ENCODE results near the gene VPS37D.
"Not testable (repeated sequence)": the region's sequence is repeated elsewhere in the genome, so short reads cannot be mapped to it uniquely, and the experiment has no call there.

VPS37D gene

GRCh38 chr7:73659983-73660382 is 7.6 kb upstream of the VPS37D start:
- Histone ChIP-seq H3K4me2 (ENCODE audit: low read depth, low read length, poor library complexity, severe bottlenecking) (no peak overlapping the region), H3K27me3 (ENCODE audit: insufficient read depth, low read length, poor library complexity, severe bottlenecking) (no peaks in the 10 kb centered on the region), H3K4me3 (ENCODE audit: low read length, poor library complexity, severe bottlenecking) (no peak overlapping the region), H3K36me3 (ENCODE audit: insufficient read depth, low read length) (no peaks in the 10 kb centered on the region), H3K4me1 (ENCODE audit: insufficient read depth, low read length, poor library complexity, severe bottlenecking) (no peaks in the 10 kb centered on the region), H3K9ac (ENCODE audit: low read depth, low read length, poor library complexity, severe bottlenecking) (no peak overlapping the region), H3F3A (ENCODE audit: low read depth) (no peaks in the 10 kb centered on the region), H4K20me1 (ENCODE audit: insufficient read depth, low read length, poor library complexity, severe bottlenecking) (no peaks in the 10 kb centered on the region), H3K9me2 (replicated peaks; ENCODE audit: low read depth, low read length) (no peaks in the 10 kb centered on the region), H3K9me3 (ENCODE audit: insufficient read depth, low read depth, low read length) (no peaks in the 10 kb centered on the region; the same call in 1 of the 2 replicates), H2AFZ (ENCODE audit: low read length) (no peak overlapping the region), H3K79me2 (ENCODE audit: insufficient read depth, low read length) (no peaks in the 10 kb centered on the region)
- TF ChIP-seq CTCF (conservative IDR thresholded peaks at IDR 0.05; ENCODE audit: low read length) = no peak
- TF ChIP-seq EZH2phosphoT487 (IDR thresholded peaks at IDR 0.05; ENCODE audit: borderline replicate concordance) = no peak

- not testable (repeated sequence) for H3K9me3 ChIP-seq (ENCODE audit: insufficient read depth, low read depth, low read length); H3K36me3 ChIP-seq (ENCODE audit: insufficient read depth, low read length); H3F3A ChIP-seq (ENCODE audit: low read depth); H3K27me3 ChIP-seq (ENCODE audit: insufficient read depth, low read length, poor library complexity, severe bottlenecking); H3K9ac ChIP-seq (ENCODE audit: low read depth, low read length, poor library complexity, severe bottlenecking); H2AFZ ChIP-seq (ENCODE audit: low read length); H3K9me2 ChIP-seq (replicated peaks; ENCODE audit: low read depth, low read length); H4K20me1 ChIP-seq (ENCODE audit: insufficient read depth, low read length, poor library complexity, severe bottlenecking); H3K4me3 ChIP-seq (ENCODE audit: low read length, poor library complexity, severe bottlenecking); H3K4me2 ChIP-seq (ENCODE audit: low read depth, low read length, poor library complexity, severe bottlenecking); H3K79me2 ChIP-seq (ENCODE audit: insufficient read depth, low read length); H3K4me1 ChIP-seq (ENCODE audit: insufficient read depth, low read length, poor library complexity, severe bottlenecking)
Observed at GRCh38 chr7:73660594-73660993, 7.0 kb upstream of the VPS37D start.

- no peak overlapping the region for H2AFZ ChIP-seq (ENCODE audit: low read length)
Observed at GRCh38 chr7:73663033-73663432, 4.6 kb upstream of the VPS37D start.

More at GRCh38 chr7:73663033-73663432, 4.6 kb upstream of the VPS37D start:
- H3K36me3 ChIP-seq (ENCODE audit: insufficient read depth, low read length) = no peaks in the 10 kb centered on the region
- no peak overlapping the region for H3K4me3 ChIP-seq (ENCODE audit: low read length, poor library complexity, severe bottlenecking)
- TF ChIP-seq CTCF (conservative IDR thresholded peaks at IDR 0.05; ENCODE audit: low read length) (no peak), EZH2phosphoT487 (IDR thresholded peaks at IDR 0.05; ENCODE audit: borderline replicate concordance) (no peak)
- H3K27me3 ChIP-seq (ENCODE audit: insufficient read depth, low read length, poor library complexity, severe bottlenecking) = no peaks in the 10 kb centered on the region
- H4K20me1 ChIP-seq (ENCODE audit: insufficient read depth, low read length, poor library complexity, severe bottlenecking) = no peaks in the 10 kb centered on the region
- H3K9me3 ChIP-seq (ENCODE audit: insufficient read depth, low read depth, low read length) = no peaks in the 10 kb centered on the region; the same call in 1 of the 2 replicates
- H3K9me2 ChIP-seq (replicated peaks; ENCODE audit: low read depth, low read length) = no peaks in the 10 kb centered on the region
- H3K4me1 ChIP-seq (ENCODE audit: insufficient read depth, low read length, poor library complexity, severe bottlenecking) = peaks cover 3% of the 10 kb centered on the region
- H3F3A ChIP-seq (ENCODE audit: low read depth) = no peaks in the 10 kb centered on the region
- H3K79me2 ChIP-seq (ENCODE audit: insufficient read depth, low read length) = no peaks in the 10 kb centered on the region
- H3K4me2 ChIP-seq (ENCODE audit: low read depth, low read length, poor library complexity, severe bottlenecking) = no peak overlapping the region
- H3K9ac ChIP-seq (ENCODE audit: low read depth, low read length, poor library complexity, severe bottlenecking) = no peak overlapping the region
